Breast epithelium (tissue), 3 donors: ENCODE results near the gene ENDOV.

Experiments
- CTCF ChIP-seq, 3 donors: fragments of 450-650 bp; IDR thresholded peaks; one replicate each; pipeline ENCODE4 v1.5.1; 2016 to 2017; ENCODE audit warnings: antibody characterized with exemption in 3 of 3, mild to moderate bottlenecking in 3 of 3, moderate library complexity in 3 of 3
- POLR2A ChIP-seq: fragments of 450-650 bp; IDR thresholded peaks from one replicate; pipeline ENCODE4 v1.6.1; 2016; ENCODE audit warnings: antibody characterized with exemption, mild to moderate bottlenecking, moderate library complexity

- TF ChIP-seq POLR2A (no peak), CTCF (IDR thresholded peaks at IDR 0.05) (no peak)
Measured at GRCh38 chr17:80409626-80410025, 5.3 kb upstream of the ENDOV start.
